Body of pancreas (tissue), 4 donors: ENCODE measurements around the gene DBF4B.

Experiments
- CTCF ChIP-seq, 7 experiments: fragments of 450-650 bp in 4 of 7; fragments of 200-600 bp in 3 of 7; sonication (generic) in 3 of 7; IDR thresholded peaks; one replicate each; pipeline ENCODE4 v1.5.1; 2016 to 2019; ENCODE audit warnings: antibody characterized with exemption in 7 of 7
- POLR2A ChIP-seq, 3 donors: fragments of 450-650 bp; IDR thresholded peaks; one replicate each; pipeline ENCODE4 v1.6.1; 2016; ENCODE audit warnings: antibody characterized with exemption in 3 of 3, mild to moderate bottlenecking in 2 of 3

GRCh38 chr17:44688200-44688599, 20.3 kb upstream of the DBF4B start:
- TF ChIP-seq CTCF (IDR thresholded peaks at IDR 0.05) (no peak), POLR2A (IDR thresholded peaks at IDR 0.05) (no peak)
